ENCODE results near the gene MVK.

DNA sequence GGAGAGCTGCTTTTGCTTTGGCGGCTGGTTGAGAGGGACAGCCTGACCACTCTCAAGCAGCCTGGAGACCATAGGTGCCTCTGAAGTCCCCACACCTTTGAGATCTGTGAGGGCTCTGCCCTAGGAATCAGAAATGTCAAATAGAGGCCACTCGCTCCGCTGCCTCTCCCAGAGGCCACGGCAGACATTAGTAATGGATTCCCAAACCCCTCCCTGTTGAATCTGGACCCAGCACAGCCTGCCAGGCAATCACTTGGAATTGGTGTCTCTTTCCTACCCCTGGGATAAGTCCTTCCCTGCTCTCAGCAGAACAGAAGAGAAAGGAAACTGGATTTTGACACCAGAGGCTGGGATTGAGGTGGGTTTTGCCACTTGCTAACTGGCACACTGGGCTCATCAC is 25.3 kb upstream of the MVK start:
- TF ChIP-seq, protein P1, sequence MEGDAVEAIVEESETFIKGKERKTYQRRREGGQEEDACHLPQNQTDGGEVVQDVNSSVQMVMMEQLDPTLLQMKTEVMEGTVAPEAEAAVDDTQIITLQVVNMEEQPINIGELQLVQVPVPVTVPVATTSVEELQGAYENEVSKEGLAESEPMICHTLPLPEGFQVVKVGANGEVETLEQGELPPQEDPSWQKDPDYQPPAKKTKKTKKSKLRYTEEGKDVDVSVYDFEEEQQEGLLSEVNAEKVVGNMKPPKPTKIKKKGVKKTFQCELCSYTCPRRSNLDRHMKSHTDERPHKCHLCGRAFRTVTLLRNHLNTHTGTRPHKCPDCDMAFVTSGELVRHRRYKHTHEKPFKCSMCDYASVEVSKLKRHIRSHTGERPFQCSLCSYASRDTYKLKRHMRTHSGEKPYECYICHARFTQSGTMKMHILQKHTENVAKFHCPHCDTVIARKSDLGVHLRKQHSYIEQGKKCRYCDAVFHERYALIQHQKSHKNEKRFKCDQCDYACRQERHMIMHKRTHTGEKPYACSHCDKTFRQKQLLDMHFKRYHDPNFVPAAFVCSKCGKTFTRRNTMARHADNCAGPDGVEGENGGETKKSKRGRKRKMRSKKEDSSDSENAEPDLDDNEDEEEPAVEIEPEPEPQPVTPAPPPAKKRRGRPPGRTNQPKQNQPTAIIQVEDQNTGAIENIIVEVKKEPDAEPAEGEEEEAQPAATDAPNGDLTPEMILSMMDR (IDR thresholded peaks at IDR 0.05): no peak
- TF ChIP-seq POLR2AphosphoS5 (IDR thresholded peaks at IDR 0.05) (no peak), POLR2A (IDR thresholded peaks at IDR 0.05) (no peak)
